ENCODE results near the gene IGSF21.

- TF ChIP-seq POLR2A (IDR thresholded peaks at IDR 0.05) (no peak), CTCF (IDR thresholded peaks at IDR 0.05) (no peak)
Observed at GRCh38 chr1:18343581-18343980, 236.0 kb downstream of the IGSF21 start.

All from vagina (tissue), 2 donors.